Suprapubic skin (tissue), 2 donors: ENCODE results near the gene PRMT7.

ENCODE experiments used
- EP300 ChIP-seq: sonication (generic); formaldehyde crosslinking; IDR thresholded peaks from one replicate; pipeline ENCODE4 v1.6.1; 2017; ENCODE audit warnings: antibody characterized with exemption
- POLR2A ChIP-seq, 2 donors: fragments of 450-650 bp; IDR thresholded peaks; one replicate each; pipeline ENCODE4 v1.6.1; 2017; ENCODE audit warnings: antibody characterized with exemption in 2 of 2, mild to moderate bottlenecking in 2 of 2, moderate library complexity in 2 of 2

DNA sequence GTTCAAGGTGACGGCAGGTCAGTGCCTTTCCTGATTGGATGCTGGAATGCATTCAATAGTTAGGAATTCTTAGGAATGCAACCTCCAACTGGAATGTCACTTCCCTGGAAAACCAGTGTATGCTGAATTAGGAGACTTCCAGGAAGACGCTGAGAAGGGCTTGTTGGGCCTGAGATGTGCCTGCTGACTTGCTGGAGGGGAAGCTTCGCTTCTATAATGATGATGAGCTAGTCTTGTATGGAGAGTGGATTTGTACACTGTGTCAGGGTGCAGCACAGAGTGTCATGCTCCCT is 91.9 kb downstream of the PRMT7 start:
- no peak for TF ChIP-seq EP300
- TF ChIP-seq POLR2A (IDR thresholded peaks at IDR 0.05): no peak
